COLO668 (cell line): ENCODE data around the gene KLRC2.
"Not testable (repeated sequence)": the region's sequence is repeated elsewhere in the genome, so short reads cannot be mapped to it uniquely, and the experiment has no call there.

Experiments
- DNase-seq: peaks from one replicate; lab custom pipeline; 2025; ENCODE audit not compliant: unreplicated experiment; lab: John Stamatoyannopoulos, UW

The KLRC2 gene

GRCh38 chr12:10406725-10407124 lies 29.1 kb downstream of the KLRC2 start:
- no peak for DNase-seq

- DNase-seq, result no peak
Observed at GRCh38 chr12:10405294-10405693, 30.5 kb downstream of the KLRC2 start.

DNA sequence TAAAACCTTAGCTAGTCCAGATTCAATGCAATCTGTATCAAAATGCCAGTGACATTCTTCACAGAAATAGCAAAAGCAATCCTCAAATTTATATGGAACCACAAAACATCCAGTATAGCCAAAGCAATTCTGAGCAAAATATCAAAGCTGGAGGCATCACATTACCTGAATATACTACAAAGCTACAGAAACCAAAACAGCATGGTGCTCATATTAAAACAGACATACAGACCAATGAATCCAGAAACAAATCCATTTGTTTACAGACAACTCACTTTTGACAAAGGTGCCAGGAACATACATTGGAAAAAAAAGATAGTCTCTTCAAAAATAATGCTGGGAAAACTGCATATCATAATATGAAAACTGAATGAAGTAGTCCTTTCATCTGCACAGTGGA lies 31.0 kb downstream of the KLRC2 start:
- DNase-seq, result no peak

DNA sequence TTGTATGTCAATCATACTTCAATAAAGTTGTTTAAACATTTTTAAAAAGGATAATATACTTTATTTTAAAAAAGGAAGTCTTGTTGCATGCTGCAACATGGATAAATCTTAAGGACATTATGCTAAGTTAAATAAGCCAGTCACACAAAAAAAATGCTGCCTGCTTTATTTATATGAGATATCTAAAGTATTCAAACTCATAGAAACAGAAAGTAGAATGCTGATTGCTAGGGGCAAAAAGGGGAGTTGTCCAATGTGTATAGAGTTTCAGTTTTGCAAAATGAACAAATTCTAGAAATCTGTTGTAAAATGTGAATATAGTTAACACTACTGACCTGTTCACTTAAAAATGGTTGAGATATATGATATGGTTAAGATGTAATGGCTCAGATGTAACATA lies 35.0 kb downstream of the KLRC2 start:
- DNase-seq, result no peak

DNA sequence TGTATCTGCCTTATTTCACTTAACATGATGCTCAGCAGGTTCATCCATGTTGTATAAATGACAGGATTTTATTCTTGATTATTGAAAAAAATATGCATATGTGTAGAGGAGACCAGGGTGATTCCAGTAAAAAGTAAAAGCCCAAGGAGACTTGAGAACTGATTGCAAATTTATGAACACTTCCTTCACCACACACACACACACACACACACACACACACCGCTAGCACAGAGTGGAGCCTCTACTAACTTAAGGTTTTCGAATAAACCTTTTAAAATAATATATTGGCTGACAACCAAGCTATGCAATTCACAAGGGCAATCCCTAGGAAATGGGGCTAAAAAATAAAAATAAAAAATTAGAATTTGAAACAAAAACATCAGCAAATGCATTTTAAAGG lies 37.6 kb downstream of the KLRC2 start:
- DNase-seq, result no peak

- peak; percentile 2 for DNase-seq
Observed at GRCh38 chr12:10397296-10397695, 38.5 kb downstream of the KLRC2 start.

- peak; percentile 29 for DNase-seq
Observed at GRCh38 chr12:10396176-10396575, 39.6 kb downstream of the KLRC2 start.

DNA sequence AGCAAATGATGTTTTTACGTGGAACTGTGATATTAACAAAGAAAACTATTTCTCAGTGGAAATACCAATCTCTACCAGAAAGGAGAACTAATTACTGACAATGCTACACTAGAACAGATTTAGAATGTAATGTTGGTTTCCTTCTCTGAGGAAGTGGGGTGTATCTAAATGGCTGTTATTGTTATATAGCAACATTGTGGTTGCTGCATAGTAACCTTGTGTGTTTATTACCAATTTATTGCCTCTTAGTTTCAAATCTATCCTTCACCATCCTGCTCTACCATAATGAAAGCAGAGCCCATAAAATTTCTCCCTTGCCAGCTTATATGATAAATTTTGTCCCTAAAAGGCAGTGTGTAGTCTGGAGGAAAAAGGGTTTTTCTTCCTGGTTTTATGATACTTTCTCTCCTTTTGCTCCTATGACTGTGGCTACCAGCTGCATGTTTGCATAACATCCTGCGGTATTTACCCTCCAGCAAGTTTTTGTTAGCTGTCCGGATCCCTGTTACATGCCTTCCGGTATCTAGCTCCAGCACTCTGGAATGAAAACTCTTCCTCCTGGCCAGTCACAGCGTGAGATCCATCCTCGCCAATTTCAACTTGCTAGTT lies 40.3 kb downstream of the KLRC2 start:
- DNase-seq, result peak; percentile 67

- not testable (repeated sequence) for DNase-seq
Observed at GRCh38 chr12:10394531-10395152, 41.2 kb downstream of the KLRC2 start.

GRCh38 chr12:10393291-10393690 lies 42.5 kb downstream of the KLRC2 start:
- no peak for DNase-seq

- no peak for DNase-seq
Observed at GRCh38 chr12:10392394-10392930, 43.3 kb downstream of the KLRC2 start.

DNA sequence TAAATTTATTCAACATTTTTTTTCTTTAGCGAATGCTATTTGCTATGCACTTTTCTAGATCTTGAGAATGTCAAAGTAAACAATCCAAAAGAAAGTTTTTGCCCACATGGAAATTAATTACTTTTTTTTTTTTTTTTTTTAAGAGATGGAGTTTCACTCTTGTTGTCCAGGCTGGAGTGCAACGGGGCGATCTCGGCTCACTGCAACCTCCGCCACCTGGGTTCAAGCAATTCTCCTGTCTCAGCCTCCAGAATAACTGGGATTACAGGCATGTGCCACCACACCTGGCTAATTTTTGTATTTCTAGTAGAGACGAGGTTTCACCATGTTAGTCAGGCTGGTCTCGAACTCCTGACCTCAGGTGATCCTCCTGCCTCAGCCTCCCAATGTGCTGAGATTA lies 44.8 kb downstream of the KLRC2 start:
- not testable (repeated sequence) for DNase-seq

- DNase-seq, result no peak
Observed at GRCh38 chr12:10389904-10390303, 45.9 kb downstream of the KLRC2 start, which contains the start of gene KLRK1. TSS of gene KLRK1 (minus strand) at chr12:10390041. CDS start at chr12:10388810, 1,231 bp downstream.

GRCh38 chr12:10388624-10389413 lies 47.0 kb downstream of the KLRC2 start:
- DNase-seq, result no peak

GRCh38 chr12:10387498-10387897 lies 48.3 kb downstream of the KLRC2 start:
- not testable (repeated sequence) for DNase-seq

DNA sequence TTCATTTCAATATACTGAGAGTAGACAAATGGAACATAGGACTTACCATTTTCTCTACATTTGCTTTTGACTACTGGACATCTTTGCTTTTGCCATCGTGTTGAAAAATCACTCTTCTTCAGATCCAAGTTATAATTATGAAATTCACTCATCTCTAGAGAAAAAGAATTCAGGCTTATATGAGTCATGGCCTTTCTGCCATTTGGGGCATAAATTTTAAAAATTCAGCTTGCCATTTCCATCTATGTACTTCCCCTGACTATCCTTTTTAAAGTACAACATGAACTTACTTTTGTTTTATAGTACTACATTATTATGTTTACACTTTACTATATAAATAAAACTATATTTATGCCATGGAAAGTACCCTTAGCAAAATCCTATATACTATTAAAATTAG lies 49.0 kb downstream of the KLRC2 start:
- no peak for DNase-seq

DNA sequence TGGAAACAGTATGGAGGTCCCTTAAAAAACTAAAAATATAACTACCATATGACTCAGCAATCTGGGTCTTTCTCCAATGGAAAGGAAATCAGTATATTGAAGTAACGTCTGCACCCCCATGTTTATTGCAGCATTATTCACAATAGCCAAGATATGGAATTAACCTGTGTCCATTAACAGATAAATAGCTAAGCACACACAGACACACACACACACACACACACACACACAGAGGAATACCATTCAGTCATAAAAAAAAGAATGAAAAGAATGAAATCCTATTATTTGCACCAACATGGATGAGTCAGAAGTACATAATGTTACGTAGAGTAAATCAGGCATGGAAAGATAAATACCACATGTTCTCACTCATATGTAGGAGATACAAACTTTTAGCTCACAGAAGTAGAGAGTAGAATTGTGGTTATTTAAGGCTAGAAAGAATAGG lies 50.6 kb downstream of the KLRC2 start:
- DNase-seq, result no peak

DNA sequence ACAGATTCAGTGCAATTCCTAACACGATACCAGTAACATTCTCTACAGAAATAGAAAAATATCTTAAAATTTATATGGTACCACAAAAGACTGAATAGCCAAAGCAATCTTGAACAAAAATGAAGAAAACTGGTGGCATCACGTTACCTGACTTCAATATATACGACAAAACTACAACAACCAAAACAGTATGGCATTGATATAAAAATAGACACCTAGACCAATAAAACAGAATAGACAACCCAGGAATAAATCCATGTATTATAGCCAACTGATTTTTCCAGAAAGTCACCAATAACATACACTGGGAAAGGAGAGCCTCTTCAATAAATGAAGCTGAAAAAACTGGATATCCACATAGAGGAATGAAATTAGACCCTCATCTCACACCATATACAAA lies 51.6 kb downstream of the KLRC2 start:
- DNase-seq, result no peak

DNA sequence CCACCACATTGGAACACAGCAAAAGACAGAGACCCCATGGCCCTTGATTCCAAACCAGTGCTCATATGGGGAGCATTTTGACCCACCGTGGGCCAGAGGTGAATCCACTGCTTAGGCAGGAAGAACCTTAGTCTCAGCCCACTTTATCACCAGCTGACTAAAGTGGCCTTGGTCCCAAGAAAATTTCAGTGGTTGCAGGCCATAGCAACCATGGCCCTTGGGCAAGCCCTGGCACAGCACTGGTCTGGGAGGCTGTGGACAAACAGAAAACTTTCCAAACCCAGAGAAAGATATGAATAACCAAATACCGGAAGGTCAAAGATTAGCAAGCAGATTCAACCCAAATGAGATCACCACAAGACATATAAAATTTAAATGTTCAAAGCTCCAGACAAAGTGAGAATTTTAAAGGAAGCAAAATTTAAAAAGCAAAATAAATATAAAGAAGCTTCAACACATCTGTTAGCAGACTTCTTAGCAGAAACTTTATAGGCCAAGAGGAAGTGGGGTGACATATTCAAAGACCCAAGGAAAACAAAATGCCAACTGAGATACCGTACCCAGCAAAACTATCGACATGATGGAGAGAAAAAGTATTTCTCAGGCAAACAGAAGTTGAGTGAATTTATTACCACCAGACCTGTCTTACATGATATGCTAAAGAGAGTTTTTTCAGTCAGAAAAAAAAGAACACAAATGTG lies 53.7 kb downstream of the KLRC2 start:
- DNase-seq, result no peak
